ENCODE data around the gene MRPL58.

MRPL58 gene

DNA sequence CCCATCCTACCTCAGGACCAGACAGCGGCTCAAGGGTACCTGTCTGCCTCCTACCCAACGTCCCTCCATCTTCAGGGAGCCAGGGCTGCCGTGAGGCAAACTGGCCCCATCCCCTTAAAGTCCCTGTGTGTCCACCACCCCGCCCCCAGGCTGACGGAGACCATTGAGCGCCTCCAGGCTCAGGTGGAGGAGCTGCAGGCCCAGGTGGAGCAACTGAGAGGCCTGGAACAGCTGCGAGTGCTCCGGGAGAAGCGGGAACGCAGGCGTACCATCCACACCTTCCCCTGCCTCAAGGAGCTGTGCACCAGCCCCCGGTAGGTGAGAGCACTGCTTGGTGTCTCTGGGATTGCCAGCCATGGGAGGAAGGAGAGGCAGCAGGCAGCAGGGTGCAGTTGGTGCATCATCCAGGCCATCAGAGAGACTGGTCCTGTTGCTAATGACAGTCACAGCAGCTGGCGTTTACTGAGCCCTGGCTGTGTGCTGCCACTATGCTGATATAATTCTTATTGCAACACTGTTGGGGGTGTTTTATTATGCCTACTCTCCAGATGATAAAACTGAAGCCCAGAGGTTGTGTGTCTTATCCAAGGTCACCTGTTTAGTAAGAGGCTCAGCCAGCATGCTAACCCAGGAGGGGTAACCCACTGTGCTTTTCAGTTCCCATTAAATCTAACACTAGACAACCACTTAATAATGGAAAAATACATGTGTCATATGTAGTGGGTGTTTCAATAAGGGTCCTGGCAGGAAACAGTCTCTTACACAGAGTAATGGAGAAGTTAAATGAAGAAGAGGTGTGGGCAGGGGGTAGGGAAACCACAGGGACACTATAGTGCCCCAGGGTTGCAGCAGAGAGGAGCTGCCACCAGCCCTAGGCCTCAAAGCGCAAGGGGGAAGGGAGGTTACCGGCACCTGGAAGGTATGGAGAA is 10.3 kb upstream of the MRPL58 start:
- H3K27ac ChIP-seq: no peak overlapping the region
- no peak overlapping the region for H2AFZ ChIP-seq
- H3K27me3 ChIP-seq (ENCODE audit: control insufficient read depth, insufficient read depth, low read length): no peaks in the 10 kb centered on the region
- no peaks in the 10 kb centered on the region for H3K9me3 ChIP-seq (ENCODE audit: control insufficient read depth, low read length)
- no peak overlapping the region for H3K4me3 ChIP-seq (ENCODE audit: low read depth, low read length)
- TF ChIP-seq, protein P1, sequence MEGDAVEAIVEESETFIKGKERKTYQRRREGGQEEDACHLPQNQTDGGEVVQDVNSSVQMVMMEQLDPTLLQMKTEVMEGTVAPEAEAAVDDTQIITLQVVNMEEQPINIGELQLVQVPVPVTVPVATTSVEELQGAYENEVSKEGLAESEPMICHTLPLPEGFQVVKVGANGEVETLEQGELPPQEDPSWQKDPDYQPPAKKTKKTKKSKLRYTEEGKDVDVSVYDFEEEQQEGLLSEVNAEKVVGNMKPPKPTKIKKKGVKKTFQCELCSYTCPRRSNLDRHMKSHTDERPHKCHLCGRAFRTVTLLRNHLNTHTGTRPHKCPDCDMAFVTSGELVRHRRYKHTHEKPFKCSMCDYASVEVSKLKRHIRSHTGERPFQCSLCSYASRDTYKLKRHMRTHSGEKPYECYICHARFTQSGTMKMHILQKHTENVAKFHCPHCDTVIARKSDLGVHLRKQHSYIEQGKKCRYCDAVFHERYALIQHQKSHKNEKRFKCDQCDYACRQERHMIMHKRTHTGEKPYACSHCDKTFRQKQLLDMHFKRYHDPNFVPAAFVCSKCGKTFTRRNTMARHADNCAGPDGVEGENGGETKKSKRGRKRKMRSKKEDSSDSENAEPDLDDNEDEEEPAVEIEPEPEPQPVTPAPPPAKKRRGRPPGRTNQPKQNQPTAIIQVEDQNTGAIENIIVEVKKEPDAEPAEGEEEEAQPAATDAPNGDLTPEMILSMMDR (IDR thresholded peaks at IDR 0.05): no peak
- no peaks in the 10 kb centered on the region for H3K4me1 ChIP-seq
- no peak overlapping the region for H3K4me2 ChIP-seq (ENCODE audit: low read length)
- H3K79me2 ChIP-seq: peaks cover 2% of the 10 kb centered on the region
- no peaks in the 10 kb centered on the region for H3K36me3 ChIP-seq (ENCODE audit: control insufficient read depth, insufficient read depth, low read length)
- no peak overlapping the region for H3K9ac ChIP-seq

DNA sequence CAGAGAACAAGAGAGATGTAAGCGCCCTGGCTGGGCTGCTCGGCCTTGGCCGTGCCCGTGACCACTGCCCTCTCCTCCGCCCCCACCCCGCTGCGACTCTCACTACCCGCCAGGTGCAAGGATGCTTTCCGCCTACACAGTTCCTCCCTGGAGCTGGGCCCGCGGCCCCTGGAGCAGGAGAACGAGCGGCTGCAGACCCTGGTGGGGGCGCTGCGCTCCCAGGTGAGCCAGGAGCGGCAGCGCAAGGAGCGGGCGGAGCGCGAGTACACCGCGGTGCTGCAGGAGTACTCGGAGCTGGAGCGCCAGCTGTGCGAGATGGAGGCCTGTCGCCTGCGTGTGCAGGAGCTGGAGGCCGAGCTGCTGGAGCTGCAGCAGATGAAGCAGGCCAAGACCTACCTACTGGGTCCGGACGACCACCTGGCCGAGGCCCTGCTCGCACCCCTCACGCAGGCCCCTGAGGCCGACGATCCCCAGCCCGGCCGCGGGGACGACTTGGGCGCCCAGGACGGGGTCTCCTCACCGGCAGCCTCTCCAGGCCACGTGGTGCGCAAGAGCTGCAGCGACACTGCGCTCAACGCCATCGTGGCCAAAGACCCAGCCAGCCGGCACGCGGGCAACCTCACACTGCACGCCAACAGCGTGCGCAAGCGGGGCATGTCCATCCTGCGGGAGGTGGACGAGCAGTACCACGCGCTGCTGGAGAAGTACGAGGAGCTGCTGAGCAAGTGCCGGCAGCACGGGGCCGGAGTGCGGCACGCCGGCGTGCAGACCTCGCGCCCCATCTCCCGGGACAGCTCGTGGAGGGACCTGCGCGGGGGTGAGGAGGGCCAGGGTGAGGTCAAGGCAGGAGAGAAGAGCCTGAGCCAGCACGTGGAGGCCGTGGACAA is 9.2 kb upstream of the MRPL58 start:
- Histone ChIP-seq H3K9ac (no peak overlapping the region), H2AFZ (no peak overlapping the region), H3K27me3 (ENCODE audit: control insufficient read depth, insufficient read depth, low read length) (no peaks in the 10 kb centered on the region), H3K4me3 (ENCODE audit: low read depth, low read length) (no peak overlapping the region), H3K79me2 (no peaks in the 10 kb centered on the region), H3K36me3 (ENCODE audit: control insufficient read depth, insufficient read depth, low read length) (no peaks in the 10 kb centered on the region), H3K9me3 (ENCODE audit: control insufficient read depth, low read length) (no peaks in the 10 kb centered on the region), H3K27ac (no peak overlapping the region), H3K4me1 (no peaks in the 10 kb centered on the region), H3K4me2 (ENCODE audit: low read length) (no peak overlapping the region)
- TF ChIP-seq, protein P1 (IDR thresholded peaks at IDR 0.05): no peak

DNA sequence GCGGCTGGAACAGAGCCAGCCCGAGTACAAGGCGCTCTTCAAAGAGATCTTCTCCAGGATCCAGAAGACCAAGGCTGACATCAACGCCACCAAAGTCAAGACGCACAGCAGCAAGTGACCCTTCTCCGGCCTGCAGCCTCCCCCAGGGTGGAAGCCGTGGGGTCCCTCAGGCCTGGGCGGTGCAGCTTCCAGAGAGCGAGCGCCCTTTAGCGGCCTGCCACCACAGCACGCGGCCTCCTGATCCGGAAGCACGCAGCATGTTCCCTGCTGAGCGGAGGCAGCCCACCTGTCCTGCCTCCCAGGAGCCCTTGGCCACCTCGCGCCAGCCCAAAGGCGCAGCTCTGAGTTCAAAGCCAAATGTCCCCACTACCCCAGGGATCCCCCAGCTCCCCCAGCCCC is 8.5 kb upstream of the MRPL58 start:
- no peaks in the 10 kb centered on the region for H3K4me1 ChIP-seq
- H3K9me3 ChIP-seq (ENCODE audit: control insufficient read depth, low read length): no peaks in the 10 kb centered on the region
- no peak overlapping the region for H3K4me2 ChIP-seq (ENCODE audit: low read length)
- H3K79me2 ChIP-seq: no peaks in the 10 kb centered on the region
- TF ChIP-seq, protein P1 (IDR thresholded peaks at IDR 0.05): no peak
- H3K27ac ChIP-seq: no peak overlapping the region
- no peak overlapping the region for H3K9ac ChIP-seq
- H2AFZ ChIP-seq: no peak overlapping the region
- H3K36me3 ChIP-seq (ENCODE audit: control insufficient read depth, insufficient read depth, low read length): no peaks in the 10 kb centered on the region
- no peak overlapping the region for H3K4me3 ChIP-seq (ENCODE audit: low read depth, low read length)
- no peaks in the 10 kb centered on the region for H3K27me3 ChIP-seq (ENCODE audit: control insufficient read depth, insufficient read depth, low read length)

DNA sequence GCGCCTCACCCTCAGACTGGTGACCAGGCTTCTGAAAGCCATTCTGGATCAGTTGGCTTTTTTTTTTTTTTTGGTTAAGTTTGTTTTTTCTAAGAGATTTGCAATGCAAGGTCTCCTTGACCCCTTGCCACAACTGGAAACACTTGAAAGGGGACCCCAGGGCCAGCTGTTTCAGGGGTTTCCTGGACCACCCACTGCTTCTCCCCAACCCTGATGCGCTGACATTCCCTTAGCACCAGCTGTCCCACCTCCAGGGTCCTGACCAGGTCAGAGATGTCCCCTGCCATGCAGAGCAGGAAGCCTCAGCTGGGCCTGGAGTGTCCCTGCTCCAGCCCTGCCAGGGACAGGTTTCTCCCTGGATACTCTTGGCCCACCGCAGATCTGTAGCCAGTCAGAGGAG is 8.1 kb upstream of the MRPL58 start:
- H3K9ac ChIP-seq: no peak overlapping the region
- H3K79me2 ChIP-seq: no peaks in the 10 kb centered on the region
- H3K9me3 ChIP-seq (ENCODE audit: control insufficient read depth, low read length): no peaks in the 10 kb centered on the region
- H3K4me2 ChIP-seq (ENCODE audit: low read length): no peak overlapping the region
- no peak overlapping the region for H2AFZ ChIP-seq
- H3K4me1 ChIP-seq: no peaks in the 10 kb centered on the region
- no peak overlapping the region for H3K4me3 ChIP-seq (ENCODE audit: low read depth, low read length)
- no peaks in the 10 kb centered on the region for H3K36me3 ChIP-seq (ENCODE audit: control insufficient read depth, insufficient read depth, low read length)
- no peak overlapping the region for H3K27ac ChIP-seq
- no peaks in the 10 kb centered on the region for H3K27me3 ChIP-seq (ENCODE audit: control insufficient read depth, insufficient read depth, low read length)
- TF ChIP-seq, protein P1 (IDR thresholded peaks at IDR 0.05): no peak
